GM18867 (cell line): ENCODE results near the gene PPP1R2C.

Experiments
- ATAC-seq: cut with Tn5 transposase; IDR thresholded peaks from one replicate; pipeline ENCODE4 v1.9.1; 2021; ENCODE audit warnings: mild to moderate bottlenecking, moderate library complexity; ENCODE audit not compliant: unreplicated experiment

Gene PPP1R2C

DNA sequence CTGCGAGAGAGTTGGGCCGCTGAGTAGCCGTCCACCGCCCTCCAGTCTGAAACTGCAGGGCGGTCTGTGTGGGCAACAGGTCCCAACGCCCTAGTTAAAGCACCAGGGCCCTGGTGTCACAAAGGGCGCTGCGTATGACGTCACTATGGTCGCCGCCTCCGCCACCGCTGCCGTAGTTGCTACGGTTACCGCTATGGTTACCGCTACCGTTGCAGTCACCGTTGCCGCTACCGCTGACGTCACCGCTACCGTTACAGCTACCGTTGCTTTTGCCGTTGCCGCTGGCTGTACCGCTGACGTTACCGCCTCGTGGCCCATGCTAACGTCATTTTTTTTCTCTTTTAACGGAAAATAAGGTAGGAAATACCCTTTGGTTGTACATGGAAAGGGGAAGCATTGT, at the start of gene PPP1R2C:
Gene PPP1R2C (minus strand): TSS at position 68 of the 400 bp plus-strand sequence. CDS start 84 bp downstream, outside the sequence.
- no peak for ATAC-seq

DNA sequence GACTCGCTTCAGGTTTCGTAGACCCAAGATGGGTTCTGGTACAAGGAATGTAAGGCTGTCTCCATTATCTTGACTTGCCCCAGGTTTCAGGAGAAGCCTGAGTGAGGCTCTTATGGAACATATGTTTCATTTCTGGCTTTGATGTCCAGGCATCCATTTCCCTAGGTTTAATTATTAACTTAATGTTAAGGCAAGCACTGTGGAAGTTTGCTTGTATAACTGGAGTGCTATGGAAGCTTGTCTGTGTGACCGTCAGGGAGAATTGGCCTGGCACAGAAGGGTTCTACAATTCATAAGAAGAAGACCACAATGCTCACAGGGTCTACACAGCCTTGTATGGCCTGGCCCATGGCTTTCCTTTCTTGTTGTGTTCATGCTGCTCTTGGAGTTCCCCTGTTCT, 47.2 kb upstream of the PPP1R2C start:
- no peak for ATAC-seq

DNA sequence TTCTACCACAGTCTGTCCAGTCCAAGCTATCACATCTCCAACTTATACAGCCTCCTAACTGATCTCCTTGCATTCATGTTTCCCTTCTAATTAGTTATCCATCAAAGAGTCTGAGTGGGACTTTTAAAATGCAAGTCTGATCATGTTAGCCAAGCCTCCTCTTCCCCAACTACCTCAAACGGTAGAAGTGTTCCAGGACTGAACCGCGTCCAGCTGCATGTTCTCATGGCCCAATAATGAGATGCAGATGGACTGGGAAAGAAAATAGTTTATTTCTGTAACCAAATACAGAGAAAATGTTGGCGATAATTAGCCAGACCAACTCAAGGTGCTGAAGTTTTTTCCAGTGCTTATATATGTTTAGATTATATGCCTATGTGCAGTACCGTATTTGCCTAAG, 46.6 kb upstream of the PPP1R2C start:
- no peak for ATAC-seq

DNA sequence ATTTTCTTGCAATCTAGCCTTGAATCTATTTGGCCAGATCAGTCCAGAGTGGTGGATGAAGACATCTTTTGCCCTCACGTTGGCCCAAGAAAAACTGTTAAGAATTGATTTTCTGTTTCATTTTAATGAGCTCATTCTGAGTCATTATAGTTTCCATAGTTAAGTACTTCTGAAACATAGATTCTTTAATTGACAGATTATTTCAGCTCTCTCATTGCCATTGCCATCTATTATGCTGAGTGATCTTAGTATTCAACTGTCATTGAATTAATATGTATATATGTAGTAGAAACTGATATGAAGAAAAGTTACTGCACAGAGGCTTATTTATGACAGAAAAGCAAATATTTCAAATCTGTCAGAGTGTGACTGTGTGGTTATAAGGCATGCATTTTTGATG, 45.5 kb upstream of the PPP1R2C start:
- peak; percentile 60 for ATAC-seq

DNA sequence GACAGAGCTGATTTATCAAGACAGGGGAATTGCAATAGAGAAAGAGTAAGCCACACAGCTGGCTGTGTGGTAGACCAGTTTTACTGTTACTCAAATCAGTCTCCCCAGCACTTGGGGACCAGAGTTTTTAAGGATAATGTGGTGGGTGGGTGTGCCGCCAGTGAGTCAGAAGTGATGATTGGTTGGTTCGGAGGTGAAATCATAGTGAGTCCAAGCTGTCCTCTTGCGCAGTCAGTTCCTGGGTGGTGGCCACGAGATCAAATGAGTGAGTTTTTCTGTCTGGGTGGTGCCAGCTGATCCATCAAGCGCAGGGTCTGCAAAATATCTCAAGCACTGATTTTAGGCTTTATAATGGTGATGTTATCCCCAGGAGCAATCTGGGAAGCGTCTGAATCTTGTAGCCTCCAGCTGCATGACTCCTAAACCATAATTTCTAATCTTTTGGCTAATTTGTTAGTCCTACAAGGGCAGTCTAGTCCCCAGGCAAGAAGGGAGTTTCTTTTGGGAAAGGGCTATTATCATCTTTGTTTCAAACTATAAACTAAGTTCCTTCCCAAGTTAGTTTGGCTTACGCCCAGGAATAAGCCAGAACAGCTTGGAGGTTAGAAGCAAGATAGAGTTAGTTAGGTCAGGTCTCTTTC, 44.0 kb upstream of the PPP1R2C start:
- no peak for ATAC-seq

DNA sequence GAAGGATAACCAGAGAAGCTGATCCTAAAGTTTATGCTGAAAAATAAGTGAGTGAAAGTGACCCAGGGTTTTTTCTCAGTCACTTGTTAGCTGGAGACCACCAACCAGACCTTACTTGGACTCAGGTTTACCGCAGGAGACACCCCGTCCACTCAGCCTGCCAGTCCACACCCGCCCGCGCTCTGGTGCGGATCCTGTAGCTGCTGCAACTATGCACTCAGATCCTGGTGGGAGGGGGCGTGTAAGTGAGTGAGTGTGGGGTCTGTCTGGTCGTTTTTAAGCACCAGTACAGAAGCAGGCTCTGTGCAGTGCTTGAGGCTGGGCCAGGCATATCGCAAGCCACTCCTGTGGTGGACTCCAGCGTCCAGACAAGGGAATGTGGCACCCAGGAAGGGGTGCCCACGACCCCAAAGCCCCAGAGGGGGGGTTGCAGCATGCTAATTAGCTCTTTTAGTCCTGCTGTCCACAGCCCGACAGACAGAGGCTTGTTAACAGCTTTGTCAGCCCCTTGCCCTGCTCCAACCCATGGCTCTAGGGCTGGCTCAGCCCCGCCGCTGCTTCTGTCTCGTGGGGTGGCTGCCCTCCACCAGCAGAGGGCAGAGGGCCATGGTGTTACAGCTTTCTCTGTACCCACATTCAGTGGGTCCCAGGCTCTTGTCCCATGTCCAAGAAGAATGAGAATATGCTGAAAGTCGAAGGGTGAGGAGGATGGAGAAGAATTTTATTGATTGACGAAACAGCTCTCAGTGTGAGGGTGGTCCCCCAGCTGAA, 40.4 kb upstream of the PPP1R2C start:
- no peak for ATAC-seq

DNA sequence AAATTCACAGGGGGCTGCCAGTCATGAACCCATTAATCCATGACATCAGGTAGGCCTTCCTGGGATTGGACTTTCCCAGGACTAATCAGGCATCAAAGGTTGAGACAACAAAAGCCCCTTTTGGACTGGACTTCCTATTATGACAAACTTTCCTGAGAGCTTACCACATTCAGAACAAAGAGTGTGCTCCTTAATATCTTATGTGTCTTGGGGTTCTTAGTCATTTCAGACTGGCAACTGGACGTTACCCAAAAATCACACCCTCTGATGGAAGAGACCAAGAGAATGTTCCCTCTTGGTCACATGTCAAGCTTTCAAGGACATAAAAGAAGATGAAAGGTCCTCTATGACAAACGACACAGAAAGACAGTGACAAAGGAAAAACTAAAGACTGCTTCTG, 31.6 kb upstream of the PPP1R2C start:
- ATAC-seq: no peak

DNA sequence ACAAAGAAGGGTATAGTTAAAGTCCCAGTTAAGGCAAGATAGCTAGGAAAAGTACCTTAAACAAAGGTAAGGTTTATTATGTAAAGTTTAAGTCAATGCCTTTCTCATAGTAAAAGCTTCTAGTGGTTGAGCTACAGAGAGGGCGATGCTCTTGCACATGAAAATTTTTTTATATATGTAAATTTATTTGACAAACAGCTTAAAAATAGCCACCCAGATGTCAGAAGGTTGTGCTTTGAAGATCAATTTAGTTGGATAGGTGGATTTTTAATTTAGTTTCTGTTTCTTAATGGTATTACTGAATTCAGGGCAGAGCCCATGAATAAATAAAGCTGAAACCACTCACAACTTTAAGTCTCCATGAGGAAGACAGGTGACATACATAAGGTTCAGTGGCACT, 29.4 kb upstream of the PPP1R2C start:
- no peak for ATAC-seq

DNA sequence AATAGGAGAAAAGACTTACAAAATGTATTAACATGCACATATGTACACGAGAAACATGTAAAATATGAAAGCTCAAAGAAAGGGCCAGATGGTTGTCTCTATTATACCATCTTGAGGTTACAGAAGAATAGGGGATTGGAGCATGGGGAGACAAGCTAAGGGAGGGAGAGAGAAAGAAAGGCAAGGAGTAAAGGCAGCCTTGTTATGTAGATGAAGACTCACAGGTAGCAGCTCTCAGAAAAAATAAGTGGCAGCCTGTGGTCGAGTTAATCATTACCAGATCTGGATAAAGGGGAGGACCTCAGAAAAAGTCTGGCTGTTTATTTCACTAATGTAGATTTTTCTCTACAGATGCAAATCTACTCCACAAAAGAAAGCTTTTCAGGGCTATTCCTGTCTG, 26.6 kb upstream of the PPP1R2C start:
- ATAC-seq: no peak

DNA sequence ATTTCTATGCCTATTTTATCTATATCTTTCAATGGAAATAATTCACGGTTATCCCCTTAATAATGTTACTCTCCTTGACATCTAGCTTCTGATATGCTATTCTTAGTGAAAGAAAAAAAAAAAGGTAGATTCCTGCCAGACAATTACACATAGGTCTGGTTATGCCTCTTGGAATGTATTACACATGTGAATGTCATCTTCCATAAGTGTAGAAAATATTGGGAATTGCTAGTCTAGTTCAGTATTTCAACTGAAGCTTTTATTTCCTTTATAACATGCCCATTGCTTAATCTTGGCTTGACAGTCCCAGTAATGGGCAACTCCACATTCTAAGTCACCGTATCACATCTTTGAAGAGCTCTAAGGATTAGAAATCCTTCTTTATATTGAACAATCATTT, 25.4 kb upstream of the PPP1R2C start:
- ATAC-seq: no peak

DNA sequence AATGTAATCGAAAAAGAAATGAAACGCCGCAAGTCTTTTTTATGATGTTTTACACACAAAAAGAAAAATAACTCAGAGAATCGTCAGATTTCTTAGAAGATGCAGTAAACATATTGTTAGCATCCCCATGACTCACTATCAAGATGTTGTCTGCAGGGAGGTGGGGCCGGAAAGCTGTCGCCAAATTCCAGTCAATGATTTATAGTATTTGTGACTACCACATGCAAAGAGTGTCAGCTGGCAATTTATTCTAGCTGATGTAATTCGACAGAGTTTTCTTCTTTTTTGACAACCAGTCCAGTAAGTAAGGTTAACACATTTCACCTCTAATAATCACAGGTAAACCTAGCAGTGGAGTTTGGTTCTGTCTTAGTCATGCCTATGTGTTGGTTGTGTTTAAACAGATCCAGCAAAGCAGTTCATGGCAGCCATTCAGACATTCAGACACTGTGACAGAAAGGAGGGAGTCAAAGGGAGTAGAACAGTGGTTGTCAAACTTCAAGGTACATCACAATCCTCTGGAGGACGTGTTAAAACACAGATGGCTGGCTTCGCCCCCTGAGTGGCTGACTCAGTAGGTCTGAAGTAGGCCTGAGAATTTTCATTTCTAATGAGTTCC, 19.8 kb upstream of the PPP1R2C start:
- ATAC-seq: no peak

DNA sequence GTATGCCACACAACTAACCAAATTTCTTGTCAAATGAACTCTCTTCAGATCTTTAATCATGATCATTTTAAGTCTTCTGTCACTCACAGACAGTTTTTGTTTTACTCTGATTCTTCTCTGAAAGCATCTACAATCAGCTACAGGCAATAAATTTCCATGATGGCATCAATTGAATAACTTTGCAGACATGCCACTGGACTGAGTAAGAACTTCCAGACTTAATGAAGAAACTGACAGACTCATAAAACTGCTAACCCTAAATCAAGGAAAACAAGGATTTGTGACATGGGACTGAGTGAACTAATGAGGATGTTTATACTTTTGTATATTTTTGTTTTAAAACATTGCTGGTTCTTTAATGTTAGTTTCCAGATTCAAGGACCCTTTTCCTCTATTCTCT, 5.5 kb upstream of the PPP1R2C start:
- no peak for ATAC-seq

DNA sequence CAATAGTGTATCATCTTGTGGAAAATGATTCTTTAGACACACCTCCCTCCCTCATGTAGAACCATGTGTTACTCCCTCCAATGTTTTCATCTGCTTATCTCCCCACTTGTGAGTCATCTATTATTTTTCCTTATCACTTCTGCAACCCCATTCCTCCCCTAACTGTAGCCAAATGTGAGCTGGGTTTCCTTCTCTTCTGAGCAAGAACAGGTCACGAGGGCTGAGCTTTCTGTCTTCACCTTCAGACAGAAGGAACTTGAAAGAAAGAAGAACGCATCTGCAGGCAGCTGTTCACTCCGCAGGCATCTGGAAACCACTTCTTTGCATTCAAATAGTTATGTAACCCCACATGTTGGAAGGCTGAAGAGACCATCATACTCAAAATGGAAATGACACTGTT, 1.8 kb downstream of the PPP1R2C start:
- ATAC-seq: peak; percentile 71

DNA sequence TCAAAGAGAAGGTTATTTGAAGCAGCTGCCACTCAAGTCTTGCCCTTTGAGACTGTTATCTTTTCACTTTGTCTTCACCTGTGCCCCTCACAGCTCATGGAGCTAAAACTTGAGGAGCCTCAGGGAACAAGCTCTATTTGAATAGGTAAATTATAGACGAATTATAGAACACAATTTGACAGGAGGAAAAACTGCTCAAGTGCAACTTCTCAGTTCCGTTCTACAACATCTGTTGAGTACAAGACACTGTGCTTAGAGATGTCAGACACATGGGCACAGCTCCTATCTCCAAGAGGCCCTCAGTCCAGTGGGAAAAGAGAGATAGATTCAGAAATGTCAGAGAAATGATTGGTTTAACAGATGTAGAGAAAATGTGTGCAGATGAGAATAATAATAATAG, 5.1 kb downstream of the PPP1R2C start:
- peak; percentile 53 for ATAC-seq

DNA sequence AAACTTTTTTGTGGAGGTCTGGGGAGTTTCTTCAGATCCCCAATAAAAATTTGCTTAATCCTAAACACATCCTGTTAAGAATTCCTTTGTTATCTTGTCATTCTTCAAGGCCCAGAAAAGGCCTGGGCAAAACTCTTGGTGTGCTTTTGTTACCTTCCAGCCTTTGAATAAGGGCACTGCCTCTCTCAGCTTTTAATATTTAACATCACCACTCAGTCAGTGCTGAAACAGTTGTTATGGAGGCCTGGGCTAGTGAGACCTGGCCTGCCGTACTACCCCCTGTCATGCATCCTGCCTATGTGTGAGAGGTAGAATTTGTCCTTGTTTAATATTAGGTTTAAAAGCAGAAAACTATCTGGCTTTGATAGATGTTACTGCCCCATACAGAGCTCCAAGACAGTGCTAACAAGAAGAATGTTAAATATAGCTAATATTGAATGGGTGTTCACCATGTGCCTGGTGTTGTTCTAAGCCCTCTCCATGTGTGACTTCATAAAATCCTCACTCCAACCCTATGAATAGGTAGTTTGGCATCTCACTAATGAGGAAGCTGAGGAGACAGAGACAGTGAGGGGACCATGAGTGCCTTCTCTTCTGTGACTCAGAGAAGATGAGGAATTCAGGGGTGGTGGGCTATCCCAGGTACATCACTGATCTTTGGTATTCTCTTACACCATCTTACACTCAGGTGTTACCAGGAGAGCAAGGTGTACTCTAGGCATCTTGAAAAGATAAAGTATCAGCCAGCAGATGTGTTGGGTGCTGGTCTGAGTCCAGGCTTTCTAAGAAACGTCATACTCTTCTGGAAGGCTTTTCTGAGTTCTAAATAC, 6.2 kb downstream of the PPP1R2C start:
- no peak for ATAC-seq

DNA sequence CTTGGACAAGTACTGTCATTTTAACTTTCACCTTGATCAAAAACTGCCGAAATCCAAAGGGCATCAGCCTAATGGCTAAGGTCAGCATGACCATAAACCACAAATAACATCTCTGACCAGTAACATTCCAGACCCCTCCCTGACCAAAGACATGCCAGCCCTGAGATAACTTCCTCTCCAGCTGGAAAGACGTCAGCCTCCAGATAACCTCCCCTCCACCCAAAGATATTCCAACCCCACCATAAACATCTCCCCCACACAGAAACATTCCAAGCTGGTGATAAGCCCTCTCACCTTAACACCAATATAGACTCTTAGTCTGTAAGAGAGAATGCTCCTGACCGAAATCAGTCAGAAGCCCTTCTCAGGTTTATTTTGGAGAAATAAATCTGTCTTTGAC, 7.4 kb downstream of the PPP1R2C start:
- no peak for ATAC-seq

DNA sequence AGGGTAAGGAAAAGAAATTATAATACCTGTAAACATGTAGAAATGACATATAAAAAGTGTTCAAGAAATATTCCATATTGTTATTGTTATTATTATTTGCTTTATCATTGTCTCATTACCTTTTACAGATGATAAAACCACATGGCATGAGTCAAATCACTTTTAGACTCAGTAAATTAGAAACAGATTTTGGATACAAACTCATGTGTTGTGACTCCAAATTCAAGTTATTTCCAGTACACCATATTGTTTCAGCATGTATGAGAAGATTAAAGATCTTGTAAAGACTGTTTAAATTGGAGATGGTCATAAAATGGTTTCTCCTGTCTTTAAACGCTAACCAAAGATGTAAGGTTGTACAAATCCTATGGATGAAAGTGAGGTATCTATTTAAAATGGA, 18.1 kb downstream of the PPP1R2C start:
- no peak for ATAC-seq

DNA sequence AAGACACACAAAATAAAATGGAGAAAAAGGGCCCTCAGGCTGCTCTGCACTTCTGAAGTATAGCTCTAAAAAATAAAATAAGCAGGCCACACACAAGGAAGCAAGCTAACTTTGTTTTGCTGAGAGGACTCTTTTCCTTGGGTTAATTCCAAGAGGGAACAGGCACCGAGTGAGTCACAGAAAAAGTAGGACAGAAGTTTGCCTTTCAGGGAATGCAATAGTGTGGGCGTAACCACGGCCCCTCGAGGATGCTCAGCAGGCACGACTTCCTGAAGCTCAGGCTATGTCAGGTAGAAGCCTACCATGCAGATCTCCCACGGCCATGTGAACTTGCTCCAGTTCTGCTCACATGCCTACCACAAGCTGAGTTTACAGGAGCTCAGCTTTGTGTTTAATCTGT, 22.1 kb downstream of the PPP1R2C start:
- ATAC-seq: no peak

DNA sequence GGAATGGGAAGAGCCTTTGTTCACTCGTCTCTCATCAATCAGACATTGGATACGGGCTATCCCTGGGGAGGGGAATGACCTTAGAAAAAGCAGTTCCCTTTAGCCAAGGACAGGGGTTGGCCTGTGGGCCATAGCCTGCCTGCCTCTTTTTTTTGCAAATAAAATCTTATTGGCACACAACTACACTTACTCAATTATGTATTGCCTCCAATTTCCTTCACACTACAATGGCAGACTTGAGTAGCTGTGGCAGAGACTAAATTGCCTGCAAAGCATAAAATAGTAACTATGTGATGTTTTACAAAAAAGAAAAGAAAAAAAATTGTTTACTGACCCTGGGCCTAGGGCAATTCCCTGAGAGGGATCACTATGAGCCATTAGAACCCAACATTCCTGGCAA, 23.4 kb downstream of the PPP1R2C start:
- ATAC-seq: no peak

DNA sequence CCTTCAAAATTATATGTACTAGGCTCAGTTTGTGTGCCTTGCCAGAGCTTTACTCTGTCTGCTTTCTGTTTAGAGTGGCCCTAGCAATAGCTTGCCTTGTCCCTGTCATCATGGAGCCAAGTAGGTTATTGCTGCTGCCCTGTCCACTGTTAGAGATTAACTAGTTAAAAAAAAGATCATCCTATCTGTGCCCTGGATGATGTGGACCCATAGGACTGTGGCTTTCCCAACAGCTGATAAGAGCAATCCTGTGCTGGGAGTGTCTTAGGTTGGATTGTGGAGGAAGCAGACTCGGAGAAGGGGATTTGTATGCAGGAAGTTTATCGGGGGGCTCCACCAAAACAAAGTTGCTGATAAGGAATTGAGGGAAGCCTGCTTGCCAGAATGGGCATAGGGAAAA, 23.8 kb downstream of the PPP1R2C start:
- ATAC-seq: no peak

DNA sequence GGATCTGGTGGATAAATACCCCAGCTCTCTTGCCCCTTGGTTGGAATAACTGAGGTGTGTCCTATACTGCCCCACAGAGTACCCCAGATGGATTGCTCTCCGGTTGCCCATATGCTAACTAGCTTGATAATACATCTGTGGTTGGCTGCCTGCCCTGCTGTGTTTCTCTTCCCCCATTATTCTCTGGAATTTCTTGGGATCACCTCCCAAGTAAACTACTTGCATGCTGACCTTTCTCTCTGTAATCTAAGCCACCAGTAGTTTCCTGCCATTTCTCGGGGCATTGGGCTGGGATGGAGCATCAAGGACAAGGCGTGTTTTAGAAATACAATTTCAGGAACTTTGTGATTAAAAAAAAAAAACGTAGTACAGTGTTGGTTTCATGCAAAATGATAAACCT, 25.2 kb downstream of the PPP1R2C start:
- no peak for ATAC-seq
